SK-N-SH (cell line): ENCODE results near the gene SSBP2.

Source experiments
- CTCF ChIP-seq: fragments of 200-600 bp; sonication (generic); IDR thresholded peaks from 2 replicates; pipeline ENCODE4 v1.6.1; 2017; ENCODE audit warnings: antibody characterized with exemption, mild to moderate bottlenecking, moderate library complexity
- YY1 ChIP-seq: IDR thresholded peaks from 2 replicates; pipeline ENCODE4 v1.4.0; 2012; ENCODE audit warnings: low read depth, mild to moderate bottlenecking

GRCh38 chr5:81486711-81487110, 264.2 kb downstream of the SSBP2 start:
- TF ChIP-seq CTCF = no peak
- no peak for TF ChIP-seq YY1
